ENCODE data around the gene BICDL2. TPM values are rescaled to one million over a fixed set of nuclear protein-coding genes. Genes with fewer than 3 reads are reported as not detected.

BICDL2 gene
- total RNA-seq, 2 experiments from 2014 or later = 1.6 TPM

DNA sequence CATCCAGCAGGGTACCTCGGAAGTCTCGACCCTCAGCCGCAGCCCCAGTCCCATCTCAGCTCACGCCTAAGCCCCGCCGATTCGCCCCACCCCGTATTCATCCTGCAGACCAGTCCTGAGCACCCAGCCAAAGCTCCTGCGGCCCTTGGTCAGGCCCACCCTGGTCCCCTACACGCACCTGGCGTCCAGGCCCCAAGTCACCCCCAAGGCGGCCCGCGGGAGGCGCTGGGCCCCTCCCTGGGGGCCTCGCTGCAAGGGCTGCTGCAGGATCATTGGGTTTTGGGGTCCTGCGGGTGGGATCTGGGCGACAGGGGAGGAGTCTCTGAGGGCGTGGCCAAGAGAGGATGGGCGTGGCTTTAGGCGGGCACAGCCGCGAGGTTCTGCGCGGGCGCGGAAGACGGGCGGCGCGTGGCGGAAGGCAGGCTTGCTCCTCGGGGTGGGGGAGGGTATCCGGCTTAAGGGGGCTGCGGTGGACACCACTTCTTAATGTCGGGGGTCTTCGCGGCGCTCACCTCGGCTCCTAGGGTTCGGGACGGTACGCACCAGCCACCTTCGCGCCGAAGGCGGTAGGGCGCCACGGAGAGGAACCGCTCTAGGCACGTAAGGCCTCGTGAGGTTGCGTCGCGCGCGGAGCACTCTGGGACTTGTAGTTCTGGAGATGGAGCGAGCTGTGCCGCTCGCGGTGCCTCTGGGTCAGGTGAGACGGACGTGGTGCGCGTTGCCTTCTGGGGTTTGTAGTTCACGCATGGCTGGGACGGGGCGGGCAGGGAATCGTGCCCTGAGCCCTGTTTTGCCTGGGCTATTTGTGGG is 12.9 kb downstream of the BICDL2 start, which contains the start of the genes HCFC1R1 and THOC6:
HCFC1R1 (minus strand) TSS at position 274 of the 810 bp plus-strand sequence; CDS start at position 273, 1 bp downstream.
THOC6 (plus strand) TSS at position 367 of the 810 bp plus-strand sequence; CDS start at position 659, 292 bp downstream.
- Mint-ChIP-seq H3K27me3 (peaks cover 9% of the 10 kb centered on the region), H3K4me3 (peak within 1 kb of the TSS; percentile 87), H3K4me1 (peaks cover 37% of the 10 kb centered on the region), H3K36me3 (peaks cover 10% of the 10 kb centered on the region), H3K9me3 (no peaks in the 10 kb centered on the region), H3K27ac (peak within 1 kb of the TSS; percentile 87)
- DNase-seq = peak; percentile 95
- POLR2A ChIA-PET = interaction anchor here (0.7 to 2.2 kb wide), 9 partner anchors 16 to 141 kb away, joined by 3 to 9 read pairs (median 4); partner anchors contain the start of genes FLYWCH2, PKMYT1 and ZNF213
- ATAC-seq (ENCODE audit: low read depth) = peak; percentile 79

DNA sequence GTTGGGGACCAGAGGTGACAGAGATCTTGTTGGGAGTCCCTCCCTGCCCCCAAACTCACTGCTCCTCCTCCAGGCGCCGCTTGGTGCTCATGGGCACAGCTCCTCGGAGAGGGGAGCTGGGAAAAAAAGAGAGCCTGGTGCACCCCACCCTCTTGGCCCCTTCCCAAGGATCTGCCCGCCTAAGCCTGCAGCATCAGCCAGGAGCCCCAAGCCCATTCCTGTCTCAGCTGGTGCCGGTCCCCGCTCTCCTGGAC is 13.4 kb downstream of the BICDL2 start:
- POLR2A ChIA-PET = interaction anchor here (1.0 to 2.2 kb wide), 8 partner anchors 16 to 141 kb away, joined by 3 to 9 read pairs (median 5); partner anchors contain the start of genes FLYWCH2, IL32 and PKMYT1
- H3K4me1 Mint-ChIP-seq = peaks cover 34% of the 10 kb centered on the region
- peak overlapping the region; percentile 87 for H3K4me3 Mint-ChIP-seq
- peaks cover 10% of the 10 kb centered on the region for H3K36me3 Mint-ChIP-seq
- H3K27me3 Mint-ChIP-seq = peaks cover 15% of the 10 kb centered on the region
- ATAC-seq (ENCODE audit: low read depth) (no peak), DNase-seq (no peak)
- no peaks in the 10 kb centered on the region for H3K9me3 Mint-ChIP-seq
- peak overlapping the region; percentile 87 for H3K27ac Mint-ChIP-seq

DNA sequence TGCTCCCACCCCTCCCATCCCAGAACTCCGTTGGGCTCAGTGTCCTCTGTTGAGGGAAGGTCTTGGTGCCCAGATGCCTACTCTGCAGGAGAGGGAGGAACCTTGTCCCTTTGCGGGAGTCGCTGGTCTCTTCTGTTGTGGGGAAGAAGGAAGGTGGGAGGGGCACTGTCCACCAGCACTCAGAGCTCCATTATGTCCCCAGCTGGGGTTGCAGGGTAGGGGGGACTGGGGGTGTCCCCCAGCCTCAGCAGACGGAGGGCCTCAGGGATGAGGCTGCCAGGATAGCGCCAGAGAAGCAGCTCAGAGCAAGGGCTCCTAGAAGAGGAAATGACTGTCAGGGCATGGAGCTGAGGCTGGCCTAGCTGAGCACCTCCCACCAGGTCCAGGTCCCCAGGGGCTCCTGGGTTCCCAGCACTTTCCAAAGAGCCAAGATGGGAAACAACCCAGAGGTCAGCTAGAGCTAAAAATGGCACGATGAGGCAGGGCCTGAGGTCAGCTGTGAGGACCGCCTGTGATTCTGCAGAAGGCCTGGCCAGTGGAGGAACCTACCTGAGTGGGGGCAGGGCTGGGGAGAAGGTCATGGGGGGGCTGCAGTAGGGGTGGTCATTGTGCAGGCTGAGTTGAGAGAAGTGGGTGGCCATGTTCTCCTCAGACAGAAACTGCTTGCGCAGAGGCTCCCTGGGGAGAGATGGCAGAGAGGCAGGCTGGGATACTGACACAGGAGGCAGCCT is 13.9 kb downstream of the BICDL2 start:
- Mint-ChIP-seq H3K36me3 (peaks cover 10% of the 10 kb centered on the region), H3K4me3 (peak overlapping the region; percentile 87), H3K4me1 (peaks cover 36% of the 10 kb centered on the region), H3K9me3 (no peaks in the 10 kb centered on the region), H3K27ac (peak overlapping the region; percentile 87), H3K27me3 (peaks cover 16% of the 10 kb centered on the region)
- POLR2A ChIA-PET = interaction anchor here (1.0 to 2.3 kb wide), 7 partner anchors 15 to 140 kb away, joined by 3 to 8 read pairs (median 5); partner anchors contain the start of genes FLYWCH2, IL32 and PKMYT1
- DNase-seq (no peak), ATAC-seq (ENCODE audit: low read depth) (no peak)

GRCh38 chr16:3022208-3022683 is 14.5 kb downstream of the BICDL2 start:
- no peak for ATAC-seq (ENCODE audit: low read depth)
- Mint-ChIP-seq H3K4me3 (peak overlapping the region; percentile 90), H3K9me3 (no peaks in the 10 kb centered on the region), H3K27me3 (peaks cover 17% of the 10 kb centered on the region), H3K27ac (peak overlapping the region; percentile 87), H3K4me1 (peaks cover 36% of the 10 kb centered on the region), H3K36me3 (peaks cover 6% of the 10 kb centered on the region)
- POLR2A ChIA-PET = interaction anchor here (0.7 to 2.4 kb wide), 7 partner anchors 7 to 140 kb away, joined by 3 to 19 read pairs (median 5); partner anchors contain the start of genes FLYWCH2, IL32, MMP25 and PKMYT1
- DNase-seq = peak; percentile 76

- ATAC-seq (ENCODE audit: low read depth) (peak; percentile 15), DNase-seq (peak; percentile 85)
- Mint-ChIP-seq H3K4me1 (peaks cover 36% of the 10 kb centered on the region), H3K36me3 (peaks cover 6% of the 10 kb centered on the region), H3K4me3 (peak overlapping the region; percentile 90), H3K27ac (peak overlapping the region; percentile 87), H3K9me3 (no peaks in the 10 kb centered on the region), H3K27me3 (peaks cover 21% of the 10 kb centered on the region)
- POLR2A ChIA-PET = interaction anchor here (0.6 to 2.6 kb wide), 11 partner anchors 8 to 137 kb away, joined by 3 to 19 read pairs (median 4); partner anchors contain the start of genes IL32, MMP25 and PKMYT1
Observed at GRCh38 chr16:3021449-3022207, 15.1 kb downstream of the BICDL2 start.

- Mint-ChIP-seq H3K9me3 (no peaks in the 10 kb centered on the region), H3K4me1 (peaks cover 36% of the 10 kb centered on the region), H3K27ac (peak overlapping the region; percentile 56), H3K36me3 (peaks cover 2% of the 10 kb centered on the region), H3K4me3 (peak overlapping the region; percentile 90), H3K27me3 (peaks cover 24% of the 10 kb centered on the region)
- ATAC-seq (ENCODE audit: low read depth) (peak; percentile 4), DNase-seq (peak; percentile 63)
- POLR2A ChIA-PET = interaction anchor here (0.5 to 2.6 kb wide), 19 partner anchors 9 to 141 kb away, joined by 3 to 19 read pairs (median 3); partner anchors contain the start of genes MMP25 and PKMYT1
Observed at GRCh38 chr16:3020604-3021448, 15.9 kb downstream of the BICDL2 start.

- POLR2A ChIA-PET = interaction anchor here (0.5 to 2.6 kb wide), 15 partner anchors 9 to 142 kb away, joined by 3 to 19 read pairs (median 3); partner anchors contain the start of gene MMP25
- Mint-ChIP-seq H3K27me3 (peaks cover 24% of the 10 kb centered on the region), H3K9me3 (no peaks in the 10 kb centered on the region), H3K27ac (peak within 1 kb of the TSS; percentile 56), H3K4me1 (peaks cover 36% of the 10 kb centered on the region), H3K36me3 (peaks cover 2% of the 10 kb centered on the region), H3K4me3 (peak within 1 kb of the TSS; percentile 90)
- DNase-seq (peak; percentile 86), ATAC-seq (ENCODE audit: low read depth) (peak; percentile 23)
Observed at GRCh38 chr16:3020247-3020603, 16.5 kb downstream of the BICDL2 start, which contains the start of gene TNFRSF12A. TSS of gene TNFRSF12A (plus strand) at chr16:3020368. CDS start at chr16:3020398, 30 bp downstream.

- Mint-ChIP-seq H3K4me3 (peak overlapping the region; percentile 90), H3K4me1 (peaks cover 36% of the 10 kb centered on the region), H3K27me3 (peaks cover 28% of the 10 kb centered on the region), H3K27ac (peak overlapping the region; percentile 54), H3K9me3 (no peaks in the 10 kb centered on the region), H3K36me3 (peaks cover 2% of the 10 kb centered on the region)
- DNase-seq (no peak), ATAC-seq (ENCODE audit: low read depth) (no peak)
- POLR2A ChIA-PET = interaction anchor here (0.8 to 2.6 kb wide), 13 partner anchors 10 to 109 kb away, joined by 3 to 19 read pairs (median 3); partner anchors contain the start of gene MMP25
Observed at GRCh38 chr16:3019594-3020246, 17.0 kb downstream of the BICDL2 start.

GRCh38 chr16:3017794-3018506 is 18.8 kb downstream of the BICDL2 start, which contains the start of gene CLDN6:
TSS of gene CLDN6 (minus strand) at chr16:3018183. CDS start at chr16:3016021, 2,162 bp downstream.
- Mint-ChIP-seq H3K27ac (no peak within 1 kb of the TSS), H3K4me3 (no peak within 1 kb of the TSS), H3K4me1 (peaks cover 29% of the 10 kb centered on the region), H3K27me3 (peaks cover 32% of the 10 kb centered on the region), H3K36me3 (no peaks in the 10 kb centered on the region), H3K9me3 (no peaks in the 10 kb centered on the region)
- no peak for ATAC-seq (ENCODE audit: low read depth)
- DNase-seq = no peak
- POLR2A ChIA-PET = no interaction called here

GRCh38 chr16:3017344-3017743 is 19.4 kb downstream of the BICDL2 start:
- Mint-ChIP-seq H3K27ac (no peak overlapping the region), H3K9me3 (no peaks in the 10 kb centered on the region), H3K36me3 (no peaks in the 10 kb centered on the region), H3K4me1 (peaks cover 23% of the 10 kb centered on the region), H3K4me3 (no peak overlapping the region), H3K27me3 (peaks cover 39% of the 10 kb centered on the region)
- DNase-seq (no peak), ATAC-seq (ENCODE audit: low read depth) (no peak)
- POLR2A ChIA-PET = no interaction called here

All from activated naive CD8-positive, alpha-beta T cell treated with anti-CD3 and anti-CD28 coated beads, Interleukin-2, amount 10 ng/mL, durations not matched to agents 7 days and 5 days (primary cell).